ENCODE measurements around the gene ERI3. TPM values are rescaled to one million over a fixed set of nuclear protein-coding genes. Genes with fewer than 3 reads are reported as not detected.

The ERI3 gene
- total RNA-seq, 2 donors from 2014 or later, result 71.9 to 92.1 TPM

DNA sequence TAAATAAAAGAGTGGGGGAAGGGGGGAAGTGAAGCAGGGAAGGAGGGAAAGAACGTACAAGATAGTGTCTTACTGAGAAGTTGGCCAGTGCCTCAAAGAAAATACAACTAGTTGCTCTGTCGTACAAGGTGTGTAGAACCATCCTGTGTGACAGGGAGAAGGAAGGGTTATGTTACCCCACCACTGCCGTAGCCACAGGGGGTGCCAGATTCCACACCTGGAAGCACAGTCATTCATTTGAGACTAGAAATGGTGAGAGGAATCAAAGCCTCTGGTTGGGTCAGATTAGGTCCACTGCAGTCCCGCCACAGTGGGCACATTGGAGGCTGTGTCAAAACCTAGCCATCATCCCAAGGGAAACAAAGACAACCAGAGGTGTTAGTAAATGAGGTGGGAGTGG, 2.7 kb upstream of the ERI3 start:
- DNase-seq, result no peak
- no peak overlapping the region for H3K4me3 ChIP-seq (ENCODE audit: low read length)
- TF ChIP-seq, protein P1, sequence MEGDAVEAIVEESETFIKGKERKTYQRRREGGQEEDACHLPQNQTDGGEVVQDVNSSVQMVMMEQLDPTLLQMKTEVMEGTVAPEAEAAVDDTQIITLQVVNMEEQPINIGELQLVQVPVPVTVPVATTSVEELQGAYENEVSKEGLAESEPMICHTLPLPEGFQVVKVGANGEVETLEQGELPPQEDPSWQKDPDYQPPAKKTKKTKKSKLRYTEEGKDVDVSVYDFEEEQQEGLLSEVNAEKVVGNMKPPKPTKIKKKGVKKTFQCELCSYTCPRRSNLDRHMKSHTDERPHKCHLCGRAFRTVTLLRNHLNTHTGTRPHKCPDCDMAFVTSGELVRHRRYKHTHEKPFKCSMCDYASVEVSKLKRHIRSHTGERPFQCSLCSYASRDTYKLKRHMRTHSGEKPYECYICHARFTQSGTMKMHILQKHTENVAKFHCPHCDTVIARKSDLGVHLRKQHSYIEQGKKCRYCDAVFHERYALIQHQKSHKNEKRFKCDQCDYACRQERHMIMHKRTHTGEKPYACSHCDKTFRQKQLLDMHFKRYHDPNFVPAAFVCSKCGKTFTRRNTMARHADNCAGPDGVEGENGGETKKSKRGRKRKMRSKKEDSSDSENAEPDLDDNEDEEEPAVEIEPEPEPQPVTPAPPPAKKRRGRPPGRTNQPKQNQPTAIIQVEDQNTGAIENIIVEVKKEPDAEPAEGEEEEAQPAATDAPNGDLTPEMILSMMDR (conservative IDR thresholded peaks at IDR 0.05), result no peak
- H3K36me3 Mint-ChIP-seq (ENCODE audit: low read depth), result no peaks in the 10 kb centered on the region
- H3K36me3 ChIP-seq (ENCODE audit: control insufficient read depth, insufficient read depth, low read length), result peaks cover 1% of the 10 kb centered on the region
- no peaks in the 10 kb centered on the region for H3K27me3 ChIP-seq (ENCODE audit: control insufficient read depth, insufficient read depth, low read length, poor library complexity, severe bottlenecking)
- H3K4me1 Mint-ChIP-seq, result peaks cover 28% of the 10 kb centered on the region
- H3K9me3 ChIP-seq (ENCODE audit: control insufficient read depth, low read length), result no peaks in the 10 kb centered on the region
- peaks cover 1% of the 10 kb centered on the region for H3K27me3 Mint-ChIP-seq (ENCODE audit: insufficient read depth)
- no peak overlapping the region for H3K9ac ChIP-seq (ENCODE audit: extremely low read depth, low read length, poor library complexity, severe bottlenecking)
- H3K4me3 Mint-ChIP-seq, result no peak overlapping the region
- no peak overlapping the region for H3K27ac ChIP-seq (ENCODE audit: low read depth, low read length)
- WGBS, 2 experiments (ENCODE audit: insufficient coverage in 1 of 2, insufficient read length in 1 of 2), result 91 to 100% methylated on average over 3 to 4 of the region's 4 CpGs
- H3K9me3 Mint-ChIP-seq, result no peaks in the 10 kb centered on the region
- H3K4me1 ChIP-seq (ENCODE audit: control insufficient read depth, insufficient read depth, low read length), result peaks cover 4% of the 10 kb centered on the region
- H3K27ac Mint-ChIP-seq, result no peak overlapping the region

DNA sequence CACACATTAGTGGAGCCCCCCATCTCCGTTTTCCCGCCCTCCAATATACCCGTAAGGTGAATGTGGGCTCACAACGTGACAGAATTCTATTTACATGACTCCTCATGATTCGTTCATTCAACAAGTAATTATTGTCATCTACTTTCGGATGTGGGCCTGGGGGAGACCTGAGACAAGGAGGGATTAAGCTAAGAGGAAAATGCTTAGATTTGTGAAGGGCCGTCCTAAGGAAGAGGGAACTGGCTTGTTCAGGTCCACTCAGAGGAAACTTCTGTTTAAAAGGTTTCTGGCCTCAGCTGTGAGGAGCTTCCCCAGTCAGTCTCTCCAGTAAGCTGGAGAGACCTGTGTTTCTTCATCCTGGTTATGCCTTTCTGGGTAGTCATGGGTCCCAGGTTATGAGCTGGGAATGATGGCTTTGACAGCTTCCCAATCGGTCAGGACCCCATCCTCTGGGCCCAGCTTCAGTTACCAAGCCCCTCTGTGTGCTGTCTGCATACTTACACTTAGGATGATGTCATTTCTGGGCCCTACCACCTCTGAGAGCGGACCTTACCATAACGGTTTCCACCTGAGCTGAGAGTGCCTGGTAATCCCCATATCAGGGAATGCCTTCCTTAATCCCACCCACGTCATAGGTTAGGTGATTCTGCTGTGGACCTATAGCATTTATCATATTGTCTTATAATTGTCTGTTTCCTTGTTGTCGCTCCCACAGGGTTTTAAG, 687 bp upstream of the ERI3 start:
- no peaks in the 10 kb centered on the region for H3K9me3 ChIP-seq (ENCODE audit: control insufficient read depth, low read length)
- Mint-ChIP-seq H3K9me3 (no peaks in the 10 kb centered on the region), H3K27me3 (ENCODE audit: insufficient read depth) (peaks cover 1% of the 10 kb centered on the region), H3K27ac (peak overlapping the region; percentile 75), H3K4me3 (peak overlapping the region; percentile 75), H3K36me3 (ENCODE audit: low read depth) (peaks cover 4% of the 10 kb centered on the region), H3K4me1 (peaks cover 37% of the 10 kb centered on the region)
- H3K27ac ChIP-seq (ENCODE audit: low read depth, low read length), result no peak overlapping the region
- H3K4me3 ChIP-seq (ENCODE audit: low read length), result peak overlapping the region; percentile 41
- TF ChIP-seq, protein P1 (conservative IDR thresholded peaks at IDR 0.05), result no peak
- H3K27me3 ChIP-seq (ENCODE audit: control insufficient read depth, insufficient read depth, low read length, poor library complexity, severe bottlenecking), result no peaks in the 10 kb centered on the region
- no peak for DNase-seq
- peaks cover 9% of the 10 kb centered on the region for H3K4me1 ChIP-seq (ENCODE audit: control insufficient read depth, insufficient read depth, low read length)
- H3K9ac ChIP-seq (ENCODE audit: extremely low read depth, low read length, poor library complexity, severe bottlenecking), result no peak overlapping the region
- 74 to 88% methylated on average over 5 to 12 of the region's 12 CpGs for WGBS, 2 experiments (ENCODE audit: insufficient coverage in 1 of 2, insufficient read length in 1 of 2)
- H3K36me3 ChIP-seq (ENCODE audit: control insufficient read depth, insufficient read depth, low read length), result peaks cover 3% of the 10 kb centered on the region

DNA sequence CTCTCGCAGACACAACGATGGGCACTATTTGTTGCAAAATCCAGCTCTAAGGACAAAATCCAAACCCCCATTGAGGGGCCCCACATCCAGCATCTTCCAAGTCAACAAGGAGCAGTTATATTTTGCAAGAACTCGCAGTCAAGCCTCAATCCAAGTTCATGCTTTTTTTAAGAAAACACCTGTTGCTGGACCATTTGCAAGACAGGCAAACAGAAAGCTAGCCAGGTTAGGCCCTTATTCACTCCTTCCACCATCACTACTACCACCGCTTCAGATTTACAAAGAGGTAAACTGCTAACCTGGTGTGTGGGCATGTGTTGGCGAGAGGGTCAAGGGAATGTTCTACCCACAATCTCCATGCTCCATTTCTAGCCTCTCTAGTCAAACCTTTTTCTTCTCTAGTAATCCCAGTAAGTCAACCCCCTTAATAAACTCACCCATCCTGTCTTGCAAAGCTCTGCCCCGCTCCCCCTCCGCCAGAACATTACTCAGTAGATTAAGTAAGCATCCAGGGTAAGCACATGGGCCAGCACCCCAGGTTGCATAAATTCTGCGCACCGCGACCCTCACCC, 703 bp downstream of the ERI3 start:
- Mint-ChIP-seq H3K4me1 (peaks cover 37% of the 10 kb centered on the region), H3K36me3 (ENCODE audit: low read depth) (peaks cover 10% of the 10 kb centered on the region), H3K27me3 (ENCODE audit: insufficient read depth) (no peaks in the 10 kb centered on the region), H3K9me3 (no peaks in the 10 kb centered on the region), H3K27ac (peak overlapping the region; percentile 91), H3K4me3 (peak overlapping the region; percentile 75)
- H3K9me3 ChIP-seq (ENCODE audit: control insufficient read depth, low read length), result no peaks in the 10 kb centered on the region
- DNase-seq, result no peak
- peaks cover 9% of the 10 kb centered on the region for H3K4me1 ChIP-seq (ENCODE audit: control insufficient read depth, insufficient read depth, low read length)
- TF ChIP-seq, protein P1 (conservative IDR thresholded peaks at IDR 0.05), result no peak
- WGBS, 2 experiments (ENCODE audit: insufficient coverage in 1 of 2, insufficient read length in 1 of 2), result 46 to 61% methylated on average over 5 to 10 of the region's 10 CpGs
- peaks cover 9% of the 10 kb centered on the region for H3K36me3 ChIP-seq (ENCODE audit: control insufficient read depth, insufficient read depth, low read length)
- peak overlapping the region; percentile 73 for H3K9ac ChIP-seq (ENCODE audit: extremely low read depth, low read length, poor library complexity, severe bottlenecking)
- peak overlapping the region; percentile 89 for H3K4me3 ChIP-seq (ENCODE audit: low read length)
- no peaks in the 10 kb centered on the region for H3K27me3 ChIP-seq (ENCODE audit: control insufficient read depth, insufficient read depth, low read length, poor library complexity, severe bottlenecking)
- peak overlapping the region; percentile 80 for H3K27ac ChIP-seq (ENCODE audit: low read depth, low read length)

All from endodermal cell (in vitro differentiated cells).